Measurements from ENCODE around the gene PIK3C3.

Gene PIK3C3

GRCh38 chr18:42082415-42083234 lies 127.6 kb downstream of the PIK3C3 start:
- no peak for TF ChIP-seq CTCF (IDR thresholded peaks at IDR 0.05; ENCODE audit: control extremely low read depth, extremely low read depth, low read depth, missing control alignments)
- no peak for DNase-seq (ENCODE audit: extremely low spot score)
- ChIA-PET CTCF (interaction anchor here (1.0 to 2.5 kb wide), 3 partner anchors 11 to 16 kb away, joined by 3 to 8 read pairs (median 3); no protein-coding TSS in a partner anchor), POLR2A (no interaction called here)

- DNase-seq (ENCODE audit: extremely low spot score), result no peak
- ChIA-PET POLR2A (no interaction called here), CTCF (interaction anchor here (1.1 to 1.7 kb wide), 2 partner anchors 20 to 33 kb away, joined by 4 to 5 read pairs; no protein-coding TSS in a partner anchor)
- no peak for TF ChIP-seq CTCF (IDR thresholded peaks at IDR 0.05; ENCODE audit: control extremely low read depth, extremely low read depth, low read depth, missing control alignments)
Measured at GRCh38 chr18:42086288-42086687, 131.3 kb downstream of the PIK3C3 start.

- no peak for DNase-seq (ENCODE audit: extremely low spot score)
- no peak for TF ChIP-seq CTCF (IDR thresholded peaks at IDR 0.05; ENCODE audit: control extremely low read depth, extremely low read depth, low read depth, missing control alignments)
- CTCF ChIA-PET, result interaction anchor here (1.2 kb wide), 1 partner anchor 34 kb away, joined by 4 read pairs; no protein-coding TSS in a partner anchor
Measured at GRCh38 chr18:42087235-42087634, 132.2 kb downstream of the PIK3C3 start.

GRCh38 chr18:42087876-42088275 lies 132.8 kb downstream of the PIK3C3 start:
- no peak for TF ChIP-seq CTCF (IDR thresholded peaks at IDR 0.05; ENCODE audit: control extremely low read depth, extremely low read depth, low read depth, missing control alignments)

More at GRCh38 chr18:42087235-42087634, 132.2 kb downstream of the PIK3C3 start:
- POLR2A ChIA-PET, result no interaction called here

GRCh38 chr18:42092848-42093247 lies 137.8 kb downstream of the PIK3C3 start:
- POLR2A ChIA-PET, result no interaction called here
- CTCF ChIA-PET, result interaction anchor here (0.7 kb wide), 1 partner anchor 11 kb away, joined by 3 read pairs; no protein-coding TSS in a partner anchor
- DNase-seq (ENCODE audit: extremely low spot score), result no peak
- TF ChIP-seq CTCF (IDR thresholded peaks at IDR 0.05; ENCODE audit: control extremely low read depth, extremely low read depth, low read depth, missing control alignments), result no peak

More at GRCh38 chr18:42087876-42088275, 132.8 kb downstream of the PIK3C3 start:
- POLR2A ChIA-PET, result no interaction called here
- CTCF ChIA-PET, result interaction anchor here (1.2 kb wide), 1 partner anchor 34 kb away, joined by 4 read pairs; no protein-coding TSS in a partner anchor
- DNase-seq (ENCODE audit: extremely low spot score), result no peak

- no peak for TF ChIP-seq CTCF (IDR thresholded peaks at IDR 0.05; ENCODE audit: control extremely low read depth, extremely low read depth, low read depth, missing control alignments)
- CTCF ChIA-PET, result interaction anchor here (1.0 kb wide), 1 partner anchor 19 kb away, joined by 3 read pairs; no protein-coding TSS in a partner anchor
- POLR2A ChIA-PET, result no interaction called here
- DNase-seq (ENCODE audit: extremely low spot score), result no peak
Measured at GRCh38 chr18:42094875-42095274, 139.8 kb downstream of the PIK3C3 start.
